ENCODE results near the gene CD2.

GRCh38 chr1:116769561-116769977, 15.3 kb downstream of the CD2 start:
- TF ChIP-seq EZH2phosphoT487 (IDR thresholded peaks at IDR 0.05; ENCODE audit: insufficient read depth, low read depth) (no peak), EZH2 (IDR thresholded peaks at IDR 0.05; ENCODE audit: insufficient read depth, poor library complexity, severe bottlenecking) (no peak)

All from GM23248 (cell line).